NCI-H2227 treated with DMSO at 0.1 percent for 48 hours (cell line): ENCODE measurements around the gene ICAM4.
"Not testable (repeated sequence)": the region's sequence is repeated elsewhere in the genome, so short reads cannot be mapped to it uniquely, and the experiment has no call there.

Experiments used
- DNase-seq: peaks from one replicate; lab custom pipeline; 2025; lab: John Stamatoyannopoulos, UW

ICAM4 gene

GRCh38 chr19:10286803-10287737, at the start of gene ICAM4:
ICAM4 (plus strand) TSS chr19:10286955; CDS start chr19:10287013, 58 bp downstream.
- DNase-seq = no peak

- DNase-seq = no peak
Observed at GRCh38 chr19:10237702-10238101, 49.1 kb upstream of the ICAM4 start.

- no peak for DNase-seq
Observed at GRCh38 chr19:10238172-10238783, 48.5 kb upstream of the ICAM4 start.

- not testable (repeated sequence) for DNase-seq
Observed at GRCh38 chr19:10241826-10242449, 44.8 kb upstream of the ICAM4 start.

GRCh38 chr19:10243606-10244005, 43.1 kb upstream of the ICAM4 start:
- DNase-seq = no peak

- no peak for DNase-seq
Observed at GRCh38 chr19:10245189-10245939, 41.4 kb upstream of the ICAM4 start.

- DNase-seq = no peak
Observed at GRCh38 chr19:10246511-10246910, 40.2 kb upstream of the ICAM4 start.

GRCh38 chr19:10251792-10252694, 34.7 kb upstream of the ICAM4 start, which contains the start of gene MRPL4:
MRPL4 (plus strand) TSS chr19:10252214; CDS start chr19:10252254, 40 bp downstream.
- peak; percentile 93 for DNase-seq

GRCh38 chr19:10252707-10253106, 34.0 kb upstream of the ICAM4 start:
- DNase-seq = no peak

GRCh38 chr19:10254244-10254643, 32.5 kb upstream of the ICAM4 start:
- no peak for DNase-seq

GRCh38 chr19:10255358-10255757, 31.4 kb upstream of the ICAM4 start:
- no peak for DNase-seq

GRCh38 chr19:10256551-10256950, 30.2 kb upstream of the ICAM4 start:
- DNase-seq = no peak

GRCh38 chr19:10256970-10257615, 29.7 kb upstream of the ICAM4 start:
- DNase-seq = no peak

GRCh38 chr19:10258080-10258710, 28.6 kb upstream of the ICAM4 start:
- DNase-seq = no peak

GRCh38 chr19:10259162-10259905, 27.4 kb upstream of the ICAM4 start:
- DNase-seq = peak; percentile 78

GRCh38 chr19:10260141-10260584, 26.6 kb upstream of the ICAM4 start:
- no peak for DNase-seq

GRCh38 chr19:10262771-10263170, 24.0 kb upstream of the ICAM4 start:
- no peak for DNase-seq

GRCh38 chr19:10266706-10267105, 20.0 kb upstream of the ICAM4 start:
- DNase-seq = no peak

GRCh38 chr19:10268071-10268470, 18.7 kb upstream of the ICAM4 start:
- DNase-seq = no peak
